IPS-15b (cell line): Measurements from ENCODE around the gene LINC00632.

Source experiments
- H3K27me3 ChIP-seq: one replicate; pipeline ENCODE4 v1.6.1; 2013; ENCODE audit warnings: low read length; ENCODE audit not compliant: control insufficient read depth, insufficient read depth
- H3K36me3 ChIP-seq: one replicate; pipeline ENCODE4 v1.6.1; 2013; ENCODE audit warnings: low read length; ENCODE audit not compliant: control insufficient read depth, insufficient read depth
- H3K4me1 ChIP-seq: one replicate; pipeline ENCODE4 v1.6.1; 2013; ENCODE audit warnings: mild to moderate bottlenecking, low read length; ENCODE audit not compliant: control insufficient read depth, insufficient read depth
- H3K4me3 ChIP-seq: one replicate; pipeline ENCODE4 v1.5.1; 2013; ENCODE audit warnings: low read depth, low read length
- H3K9ac ChIP-seq: one replicate; pipeline ENCODE4 v1.6.1; 2013; ENCODE audit warnings: low read depth, mild to moderate bottlenecking, low read length
- H3K9me3 ChIP-seq: one replicate; pipeline ENCODE4 v1.6.1; 2013; ENCODE audit warnings: mild to moderate bottlenecking, low read length; ENCODE audit not compliant: control insufficient read depth, insufficient read depth

Gene LINC00632

GRCh38 chrX:140766024-140766611 is 56.6 kb downstream of the LINC00632 start:
- Histone ChIP-seq H3K4me3 (peak overlapping the region; percentile 87), H3K27me3 (peaks cover 18% of the 10 kb centered on the region), H3K9ac (no peak overlapping the region), H3K9me3 (no peaks in the 10 kb centered on the region), H3K36me3 (no peaks in the 10 kb centered on the region), H3K4me1 (peaks cover 6% of the 10 kb centered on the region)

DNA sequence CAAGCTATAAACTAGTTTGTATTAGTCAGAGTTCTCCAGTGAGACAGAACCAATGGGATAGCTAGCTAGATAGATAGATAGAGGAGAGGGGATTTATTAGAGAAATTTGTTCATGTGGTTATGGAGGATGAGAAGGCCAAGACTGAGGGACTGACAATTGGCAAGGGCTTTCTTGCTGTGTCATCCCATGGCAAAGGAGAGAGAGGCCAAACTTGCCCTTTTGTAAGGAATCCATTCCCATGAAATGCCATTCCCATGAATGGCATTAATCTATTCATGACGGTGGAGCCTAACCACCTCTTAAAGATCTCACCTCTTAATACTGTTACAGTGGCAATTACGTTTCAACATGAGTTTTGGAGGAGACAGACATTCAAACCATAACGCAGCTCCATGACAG is 58.1 kb downstream of the LINC00632 start:
- H3K36me3 ChIP-seq = no peaks in the 10 kb centered on the region
- H3K4me3 ChIP-seq = no peak overlapping the region
- H3K4me1 ChIP-seq = peaks cover 6% of the 10 kb centered on the region
- no peaks in the 10 kb centered on the region for H3K9me3 ChIP-seq
- peaks cover 18% of the 10 kb centered on the region for H3K27me3 ChIP-seq
- no peak overlapping the region for H3K9ac ChIP-seq

- Histone ChIP-seq H3K9ac (no peak overlapping the region), H3K27me3 (no peaks in the 10 kb centered on the region), H3K9me3 (no peaks in the 10 kb centered on the region), H3K4me3 (no peak overlapping the region), H3K4me1 (no peaks in the 10 kb centered on the region), H3K36me3 (peaks cover 5% of the 10 kb centered on the region)
Observed at GRCh38 chrX:140775211-140775610, 65.7 kb downstream of the LINC00632 start.

DNA sequence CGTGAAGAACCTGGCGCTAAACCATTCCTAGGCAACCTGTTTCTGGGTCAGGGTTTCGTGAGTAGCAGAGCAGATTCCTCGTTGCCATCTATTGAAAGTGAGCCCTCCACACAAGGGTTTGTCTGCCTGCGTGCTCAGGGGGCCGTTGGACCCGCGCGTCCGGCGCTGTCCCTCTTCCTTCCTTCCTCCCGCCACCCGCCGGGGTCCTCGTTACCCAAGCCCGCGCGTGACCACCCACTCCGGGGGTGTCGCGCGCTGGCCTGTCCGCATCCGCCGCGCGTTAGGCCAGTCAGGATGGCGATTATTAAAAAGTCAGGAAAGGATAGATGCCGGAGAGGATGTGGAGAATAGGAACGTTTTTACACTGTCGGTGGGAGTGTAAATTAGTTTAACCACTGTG is 66.8 kb downstream of the LINC00632 start:
- Histone ChIP-seq H3K9ac (no peak overlapping the region), H3K4me3 (no peak overlapping the region), H3K27me3 (no peaks in the 10 kb centered on the region), H3K4me1 (no peaks in the 10 kb centered on the region), H3K36me3 (peaks cover 5% of the 10 kb centered on the region), H3K9me3 (no peaks in the 10 kb centered on the region)

GRCh38 chrX:140794642-140795041 is 85.1 kb downstream of the LINC00632 start:
- no peak overlapping the region for H3K9ac ChIP-seq
- no peaks in the 10 kb centered on the region for H3K9me3 ChIP-seq
- H3K36me3 ChIP-seq = no peaks in the 10 kb centered on the region
- no peaks in the 10 kb centered on the region for H3K4me1 ChIP-seq
- H3K27me3 ChIP-seq = no peaks in the 10 kb centered on the region
- H3K4me3 ChIP-seq = no peak overlapping the region

- H3K4me3 ChIP-seq = no peak overlapping the region
- H3K9ac ChIP-seq = no peak overlapping the region
- no peaks in the 10 kb centered on the region for H3K27me3 ChIP-seq
- no peaks in the 10 kb centered on the region for H3K4me1 ChIP-seq
- H3K9me3 ChIP-seq = no peaks in the 10 kb centered on the region
- H3K36me3 ChIP-seq = no peaks in the 10 kb centered on the region
Observed at GRCh38 chrX:140799216-140799615, 89.7 kb downstream of the LINC00632 start.

- Histone ChIP-seq H3K4me1 (no peaks in the 10 kb centered on the region), H3K36me3 (no peaks in the 10 kb centered on the region), H3K9ac (no peak overlapping the region), H3K9me3 (no peaks in the 10 kb centered on the region), H3K27me3 (no peaks in the 10 kb centered on the region), H3K4me3 (no peak overlapping the region)
Observed at GRCh38 chrX:140804292-140804691, 94.7 kb downstream of the LINC00632 start.

DNA sequence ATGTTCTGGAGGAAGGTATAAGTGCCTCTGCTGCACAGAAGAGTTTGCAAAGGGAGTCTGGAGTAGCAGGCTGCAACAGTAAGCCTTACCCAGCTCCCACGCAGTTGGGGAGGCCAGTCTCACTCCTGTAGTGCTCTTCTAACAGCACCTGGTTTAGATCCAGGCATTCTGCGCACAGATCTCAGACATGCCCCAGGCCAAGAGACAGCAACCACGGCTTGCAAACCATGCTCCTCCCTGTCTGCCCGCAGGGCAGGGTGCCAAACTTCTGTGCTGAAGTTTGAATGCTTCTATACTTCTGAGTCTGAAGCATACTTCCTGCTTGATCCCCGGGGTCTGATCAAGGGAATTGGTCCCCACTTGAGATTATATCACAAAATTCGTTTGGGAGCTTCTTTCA is 106.3 kb downstream of the LINC00632 start:
- Histone ChIP-seq H3K9ac (no peak overlapping the region), H3K27me3 (no peaks in the 10 kb centered on the region), H3K4me3 (no peak overlapping the region), H3K36me3 (no peaks in the 10 kb centered on the region), H3K9me3 (no peaks in the 10 kb centered on the region), H3K4me1 (peaks cover 6% of the 10 kb centered on the region)

GRCh38 chrX:140817943-140818342 is 108.4 kb downstream of the LINC00632 start:
- Histone ChIP-seq H3K4me1 (peaks cover 12% of the 10 kb centered on the region), H3K9me3 (no peaks in the 10 kb centered on the region), H3K9ac (no peak overlapping the region), H3K36me3 (no peaks in the 10 kb centered on the region), H3K27me3 (no peaks in the 10 kb centered on the region), H3K4me3 (no peak overlapping the region)

DNA sequence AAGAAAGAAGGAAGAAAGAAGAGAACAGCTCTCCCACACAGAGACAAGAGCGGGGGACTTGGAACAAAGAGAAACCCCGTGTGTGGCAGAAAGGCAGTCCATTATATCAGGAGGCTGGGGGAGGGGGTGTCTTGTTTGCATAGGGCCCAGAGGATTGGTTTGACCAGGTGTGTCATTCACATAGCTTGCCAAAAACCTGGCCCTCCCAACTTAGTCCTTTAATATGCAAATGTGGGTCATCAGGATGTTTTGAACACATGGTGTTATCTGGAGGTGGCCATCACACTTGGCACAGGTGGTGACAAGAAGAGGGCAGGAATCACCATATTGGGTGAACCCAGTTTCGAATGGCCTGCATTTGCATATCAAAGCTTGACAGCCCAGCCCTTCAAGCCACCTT is 111.7 kb downstream of the LINC00632 start:
- Histone ChIP-seq H3K4me3 (peak overlapping the region; percentile 10), H3K9ac (no peak overlapping the region)

DNA sequence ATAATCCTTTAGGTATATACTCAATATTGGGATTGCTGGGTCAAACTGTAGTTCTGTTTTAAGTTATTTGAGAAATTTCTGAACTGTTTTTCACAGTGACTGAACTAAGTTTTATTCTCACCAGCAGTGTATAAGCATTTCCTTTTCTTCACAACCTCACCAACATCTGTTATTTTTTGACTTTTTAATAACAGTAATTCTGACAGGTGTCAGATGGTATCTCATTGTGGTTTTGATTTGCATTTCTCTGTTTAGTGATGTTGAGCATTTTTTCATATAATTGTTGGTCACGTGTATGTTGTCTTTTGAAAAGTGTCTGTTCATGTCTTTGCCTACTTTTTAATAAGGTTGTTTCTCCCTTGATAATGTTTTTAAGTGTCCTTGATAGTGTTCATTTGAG is 112.6 kb downstream of the LINC00632 start:
- Histone ChIP-seq H3K4me3 (no peak overlapping the region), H3K9me3 (no peaks in the 10 kb centered on the region), H3K36me3 (no peaks in the 10 kb centered on the region), H3K27me3 (no peaks in the 10 kb centered on the region), H3K4me1 (peaks cover 12% of the 10 kb centered on the region), H3K9ac (no peak overlapping the region)

More for the DNA sequence above, 111.7 kb downstream of the LINC00632 start:
- Histone ChIP-seq H3K27me3 (no peaks in the 10 kb centered on the region), H3K4me1 (peaks cover 12% of the 10 kb centered on the region), H3K36me3 (no peaks in the 10 kb centered on the region), H3K9me3 (no peaks in the 10 kb centered on the region)

DNA sequence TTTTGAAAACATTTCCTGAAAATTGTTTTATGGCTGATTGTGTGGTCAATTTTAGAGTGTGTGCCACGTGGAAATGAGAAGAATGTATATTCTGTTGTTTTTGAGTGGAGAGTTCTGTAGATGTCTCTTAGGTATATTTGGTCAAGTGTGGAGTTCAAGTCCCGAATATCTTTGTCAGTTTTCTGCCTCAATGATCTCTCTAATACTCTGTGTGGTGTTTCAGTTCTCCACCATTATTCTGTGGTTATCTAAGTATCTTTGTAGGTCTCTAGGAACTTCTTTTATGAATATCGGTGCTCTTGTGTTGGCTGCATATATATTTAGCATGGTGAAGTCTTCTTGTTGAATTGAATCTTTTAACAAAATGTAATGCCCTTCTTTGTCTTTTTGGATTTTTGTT is 113.3 kb downstream of the LINC00632 start:
- H3K4me3 ChIP-seq = no peak overlapping the region
- no peaks in the 10 kb centered on the region for H3K36me3 ChIP-seq
- H3K9me3 ChIP-seq = no peaks in the 10 kb centered on the region
- peaks cover 12% of the 10 kb centered on the region for H3K4me1 ChIP-seq
- H3K9ac ChIP-seq = no peak overlapping the region
- H3K27me3 ChIP-seq = no peaks in the 10 kb centered on the region
